ENCODE measurements around the gene ATP5ME. TPM values are rescaled to one million over a fixed set of nuclear protein-coding genes. Genes with fewer than 3 reads are reported as not detected.

Gene ATP5ME
- total RNA-seq, 4 donors from 2014 or later, result 123 to 273 (median 193) TPM

DNA sequence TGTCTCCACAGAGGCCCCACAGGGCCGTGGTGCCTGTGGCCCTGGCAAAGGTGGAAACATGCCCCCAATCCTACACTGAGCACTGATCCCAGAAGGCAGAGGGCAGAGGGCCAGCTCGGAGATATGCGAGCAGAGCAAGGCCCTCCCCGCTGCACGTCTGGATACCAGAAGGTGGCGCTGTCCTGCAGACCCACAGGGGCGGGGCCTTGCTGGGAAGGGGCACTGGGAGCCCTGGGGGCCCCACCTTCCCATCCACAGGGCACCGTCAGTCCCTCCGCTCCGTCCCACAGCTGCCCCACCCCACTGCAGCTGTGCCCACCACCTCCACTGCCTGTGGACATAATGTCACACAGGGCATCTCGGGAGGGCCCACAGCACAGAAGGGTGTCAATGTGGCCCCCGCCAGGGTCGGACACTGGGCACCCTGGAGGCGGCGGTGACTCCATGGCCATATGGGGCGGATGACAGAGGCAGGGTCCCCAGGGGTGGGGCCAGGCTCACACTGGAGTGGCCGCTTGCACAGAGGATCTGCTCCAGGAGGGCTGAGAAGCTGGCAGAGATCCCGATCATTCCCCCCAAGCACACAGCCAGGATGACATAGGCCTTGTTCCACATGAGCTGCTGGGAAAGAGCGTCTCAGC, 10.0 kb upstream of the ATP5ME start:
- TF ChIP-seq, protein P1, sequence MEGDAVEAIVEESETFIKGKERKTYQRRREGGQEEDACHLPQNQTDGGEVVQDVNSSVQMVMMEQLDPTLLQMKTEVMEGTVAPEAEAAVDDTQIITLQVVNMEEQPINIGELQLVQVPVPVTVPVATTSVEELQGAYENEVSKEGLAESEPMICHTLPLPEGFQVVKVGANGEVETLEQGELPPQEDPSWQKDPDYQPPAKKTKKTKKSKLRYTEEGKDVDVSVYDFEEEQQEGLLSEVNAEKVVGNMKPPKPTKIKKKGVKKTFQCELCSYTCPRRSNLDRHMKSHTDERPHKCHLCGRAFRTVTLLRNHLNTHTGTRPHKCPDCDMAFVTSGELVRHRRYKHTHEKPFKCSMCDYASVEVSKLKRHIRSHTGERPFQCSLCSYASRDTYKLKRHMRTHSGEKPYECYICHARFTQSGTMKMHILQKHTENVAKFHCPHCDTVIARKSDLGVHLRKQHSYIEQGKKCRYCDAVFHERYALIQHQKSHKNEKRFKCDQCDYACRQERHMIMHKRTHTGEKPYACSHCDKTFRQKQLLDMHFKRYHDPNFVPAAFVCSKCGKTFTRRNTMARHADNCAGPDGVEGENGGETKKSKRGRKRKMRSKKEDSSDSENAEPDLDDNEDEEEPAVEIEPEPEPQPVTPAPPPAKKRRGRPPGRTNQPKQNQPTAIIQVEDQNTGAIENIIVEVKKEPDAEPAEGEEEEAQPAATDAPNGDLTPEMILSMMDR (IDR thresholded peaks at IDR 0.05; ENCODE audit: low read depth), result no peak

DNA sequence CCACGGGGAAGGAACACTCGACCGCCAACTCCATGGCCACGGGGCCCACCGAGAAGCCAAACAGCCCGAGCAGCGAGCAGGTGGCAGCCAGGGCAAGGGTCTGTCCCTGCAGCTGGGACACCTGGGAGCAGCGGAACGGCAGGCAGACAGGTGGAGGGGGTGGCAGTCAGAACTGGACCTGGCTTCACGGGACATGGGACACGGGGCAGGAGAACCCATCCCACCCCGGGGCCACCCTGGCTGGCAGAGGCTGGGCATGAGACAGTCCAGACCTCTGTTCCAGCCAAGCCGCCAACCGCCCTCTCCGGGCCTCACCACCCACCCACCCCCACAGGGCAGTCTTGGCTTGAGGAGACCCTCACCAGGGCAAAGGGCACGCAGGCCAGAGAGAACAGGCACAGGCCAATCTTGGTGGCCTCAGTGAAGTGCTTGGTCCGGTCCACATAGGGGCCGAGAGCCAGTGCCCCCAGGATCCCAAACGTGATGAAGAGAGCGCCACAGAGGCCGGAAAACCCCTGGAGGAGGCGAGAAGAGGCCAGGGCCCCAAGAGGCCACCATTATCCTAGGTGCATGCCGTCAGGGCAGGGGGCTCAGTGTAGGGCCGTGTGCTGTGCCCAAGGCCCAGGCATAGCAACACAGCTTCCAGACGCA, 9.3 kb upstream of the ATP5ME start:
- TF ChIP-seq, protein P1 (IDR thresholded peaks at IDR 0.05; ENCODE audit: low read depth), result no peak

DNA sequence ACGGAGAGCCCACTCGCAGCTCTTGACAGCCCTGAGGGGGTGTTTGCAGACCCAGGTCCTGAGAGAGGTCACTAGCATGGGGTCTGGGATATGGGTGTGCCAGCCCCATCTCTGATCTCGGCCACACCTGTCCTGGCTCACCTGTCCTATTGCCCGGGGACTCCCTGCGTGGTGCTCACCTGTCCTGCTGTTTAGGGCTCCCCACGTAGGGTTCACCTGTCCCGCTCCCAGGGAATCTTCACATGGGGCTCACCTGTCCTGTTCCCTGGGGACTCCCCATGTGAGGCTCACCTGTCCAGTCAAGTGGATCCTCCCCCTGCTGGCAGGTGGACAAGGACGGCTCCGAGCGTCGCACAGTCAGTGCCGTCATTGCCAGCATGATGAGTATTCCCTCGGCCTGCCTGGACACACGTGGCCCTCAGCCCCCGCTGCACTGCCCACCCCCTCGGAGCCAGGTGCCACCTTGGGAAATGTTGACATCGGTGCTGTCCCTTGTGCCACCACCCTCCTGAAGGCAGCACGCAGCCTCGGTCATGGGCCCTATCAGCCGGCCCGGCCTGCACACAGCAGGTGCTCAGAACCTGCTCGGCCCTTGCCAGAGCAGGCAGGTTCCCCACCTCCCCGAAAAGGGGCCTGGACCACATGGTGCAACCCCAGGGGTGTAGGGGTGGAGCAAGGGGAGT, 8.6 kb upstream of the ATP5ME start:
- TF ChIP-seq, protein P1 (IDR thresholded peaks at IDR 0.05; ENCODE audit: low read depth), result no peak

DNA sequence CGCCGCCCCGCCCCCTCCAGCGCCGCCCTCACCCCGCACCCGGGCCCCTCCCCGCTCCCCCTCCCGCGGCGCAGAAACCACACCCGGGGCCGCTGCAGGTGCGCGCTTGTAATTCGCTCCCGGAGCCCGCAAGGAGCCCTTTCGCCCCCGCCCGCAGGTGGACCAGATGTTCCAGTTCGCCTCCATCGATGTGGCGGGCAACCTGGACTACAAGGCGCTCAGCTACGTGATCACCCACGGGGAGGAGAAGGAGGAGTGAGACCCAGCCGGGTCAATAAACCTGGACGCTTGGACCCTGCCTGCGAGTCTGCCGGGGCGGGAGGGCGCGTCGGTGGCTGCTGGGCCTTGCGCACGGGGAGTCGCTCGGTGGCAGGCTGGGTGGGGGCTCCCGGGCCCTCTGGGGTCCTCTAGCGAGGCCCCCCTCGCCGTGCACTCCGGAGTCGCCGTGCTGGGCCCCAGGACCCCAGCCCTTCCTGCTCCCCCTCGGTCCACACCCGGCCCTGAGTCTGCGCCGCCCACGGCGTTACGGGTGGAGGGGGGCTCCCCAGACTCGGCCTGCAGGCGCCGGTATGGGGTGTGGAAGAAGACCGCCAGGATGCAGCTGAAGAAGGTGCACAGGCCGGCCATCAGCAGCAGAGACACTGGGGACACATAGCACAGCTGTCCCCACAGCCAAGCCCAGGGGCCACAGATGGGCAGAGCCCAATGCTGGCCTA, 7.8 kb upstream of the ATP5ME start:
- TF ChIP-seq, protein P1 (IDR thresholded peaks at IDR 0.05; ENCODE audit: low read depth), result no peak

DNA sequence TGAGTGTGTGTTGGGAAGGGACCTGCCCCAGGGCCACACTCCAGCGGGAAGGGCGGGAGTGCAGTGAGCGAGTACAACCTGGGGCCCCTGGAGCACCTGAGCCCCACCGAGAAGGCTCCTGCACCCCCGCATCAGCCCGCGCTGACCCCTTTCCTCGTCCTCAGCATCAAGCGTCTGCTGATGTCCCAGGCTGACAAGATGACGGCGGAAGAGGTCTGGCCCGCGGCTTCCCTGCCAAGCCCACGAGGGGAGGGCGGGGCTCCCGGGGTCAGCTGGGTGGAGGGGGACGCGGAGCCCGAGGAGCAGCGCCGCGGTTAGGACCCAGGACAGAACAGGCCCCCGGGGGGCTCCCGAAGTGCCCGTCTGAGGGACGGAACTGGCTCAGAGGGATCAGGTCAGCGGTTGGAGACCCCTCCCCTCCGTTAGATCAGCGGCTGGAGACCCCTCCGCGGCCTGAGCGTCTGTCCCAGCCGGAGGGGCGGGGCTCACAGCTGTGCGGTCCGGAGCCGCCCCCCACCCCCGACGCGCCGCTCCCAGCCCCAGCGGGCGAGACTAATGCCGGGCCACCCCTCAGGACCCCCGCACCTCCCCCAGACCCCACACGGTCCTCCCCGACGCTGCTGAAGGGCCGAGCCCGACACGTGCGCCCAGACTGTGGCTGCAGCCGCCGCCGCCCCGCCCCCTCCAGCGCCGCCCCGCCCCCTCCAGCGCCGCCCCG, 7.0 kb upstream of the ATP5ME start:
- TF ChIP-seq, protein P1 (IDR thresholded peaks at IDR 0.05; ENCODE audit: low read depth), result no peak

DNA sequence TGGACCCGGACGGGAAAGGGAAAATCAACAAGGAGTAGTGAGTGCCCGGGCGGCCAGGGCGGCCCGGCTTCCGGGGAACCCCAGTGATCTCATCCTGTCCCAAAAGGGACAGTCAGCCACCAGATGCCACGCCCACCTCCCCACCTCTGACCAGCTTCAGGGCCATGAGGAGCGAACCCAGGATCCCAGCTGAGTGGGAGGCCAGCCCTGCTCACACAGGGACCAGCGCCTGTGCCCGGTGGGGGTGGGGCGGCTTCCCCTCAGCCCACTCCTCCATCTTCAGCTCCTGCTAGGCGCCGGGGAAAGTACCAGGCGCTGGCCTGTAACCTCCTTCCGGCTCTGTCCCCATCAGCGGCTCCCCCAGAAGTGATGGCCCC, 6.5 kb upstream of the ATP5ME start:
- TF ChIP-seq, protein P1 (IDR thresholded peaks at IDR 0.05; ENCODE audit: low read depth), result no peak

All from subcutaneous adipose tissue (tissue), 4 donors.